Esophagus (tissue), 2 donors: Measurements from ENCODE around the gene CEBPB. TPM values are rescaled to one million over a fixed set of nuclear protein-coding genes. Genes with fewer than 3 reads are reported as not detected.
"Not testable (repeated sequence)": the region's sequence is repeated elsewhere in the genome, so short reads cannot be mapped to it uniquely, and the experiment has no call there.

Experiments
- H3K27ac ChIP-seq, 2 donors: one replicate each; pipeline ENCODE4 v1.5.1; 2013; ENCODE audit warnings: low read depth in 2 of 2, mild to moderate bottlenecking in 2 of 2, inconsistent platforms in 1 of 2, low read length in 1 of 2, moderate library complexity in 1 of 2
- H3K27me3 ChIP-seq, 2 donors: one replicate each; pipeline ENCODE4 v1.6.1; 2013; ENCODE audit warnings: low read length in 2 of 2, control low read depth in 1 of 2, mild to moderate bottlenecking in 1 of 2; ENCODE audit not compliant: insufficient read depth in 2 of 2, control insufficient read depth in 1 of 2
- H3K36me3 ChIP-seq, 2 donors: one replicate each; pipeline ENCODE4 v1.6.1; 2013; ENCODE audit warnings: low read length in 1 of 2; ENCODE audit not compliant: control insufficient read depth in 2 of 2, insufficient read depth in 2 of 2
- H3K4me1 ChIP-seq, 2 donors: one replicate each; pipeline ENCODE4 v1.6.1; 2013; ENCODE audit warnings: low read length in 1 of 2; ENCODE audit not compliant: control insufficient read depth in 2 of 2, insufficient read depth in 2 of 2
- H3K4me3 ChIP-seq, 2 donors: one replicate each; pipeline ENCODE4 v1.5.1; 2013; ENCODE audit warnings: low read length in 2 of 2, mild to moderate bottlenecking in 2 of 2, low read depth in 1 of 2, moderate library complexity in 1 of 2
- H3K9me3 ChIP-seq, 2 donors: one replicate each; pipeline ENCODE4 v1.6.1; 2013; ENCODE audit warnings: mild to moderate bottlenecking in 2 of 2, low read depth in 1 of 2, low read length in 1 of 2, moderate library complexity in 1 of 2; ENCODE audit not compliant: control insufficient read depth in 2 of 2, insufficient read depth in 1 of 2
- WGBS, 2 donors: extraction: QIAGEN DNeasy Blood & Tissue Kit; methylation state at CpG; one replicate each; pipeline ENCODE4 v1.1.7; 2013; 5-methylcytosine and 5-hydroxymethylcytosine counted together
- polyA plus RNA-seq, 2 donors: library from polyadenylated mRNA; stranded (reverse); fragments of 200-250 nt; gene quantifications; one replicate each; pipeline ENCODE4 v1.2.3, GENCODE V29; 2013
- donor health status: healthy with polysubstance abuse.
- donor health status: Bipolar disorder and iron deficiency.

CEBPB gene
- polyA plus RNA-seq, 2 donors, result 6.9 to 19.6 TPM

DNA sequence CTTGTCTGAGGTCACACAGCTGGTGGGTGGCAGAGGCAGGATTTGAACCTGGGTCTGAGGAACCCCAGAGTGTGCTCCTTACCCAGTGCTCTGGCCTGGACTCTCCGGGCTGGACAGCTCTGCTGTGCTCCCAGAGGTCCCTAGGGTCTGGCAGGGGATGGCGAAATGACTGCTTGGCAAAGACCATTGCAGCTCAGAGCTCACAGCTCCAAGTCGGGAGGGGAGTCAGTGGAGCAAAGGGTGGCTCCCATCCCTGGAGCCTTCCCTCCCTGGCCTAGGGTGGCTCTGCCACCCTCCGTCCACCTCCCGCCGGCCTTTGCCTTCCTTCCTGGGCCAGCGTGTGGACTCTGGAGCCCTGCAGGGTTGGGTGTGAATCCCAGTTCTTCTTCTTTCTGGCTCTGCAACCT lies 17.5 kb downstream of the CEBPB start:
- H3K27ac ChIP-seq, result no peak overlapping the region
- H3K9me3 ChIP-seq, result peaks cover 0 to 2% of the 10 kb centered on the region in 2 donors
- H3K36me3 ChIP-seq, result no peaks in the 10 kb centered on the region
- no peaks in the 10 kb centered on the region for H3K27me3 ChIP-seq
- no peaks in the 10 kb centered on the region for H3K4me1 ChIP-seq
- no peak overlapping the region for H3K4me3 ChIP-seq
- 83 to 87% methylated on average over 7 of the region's 7 CpGs for WGBS, 2 donors

DNA sequence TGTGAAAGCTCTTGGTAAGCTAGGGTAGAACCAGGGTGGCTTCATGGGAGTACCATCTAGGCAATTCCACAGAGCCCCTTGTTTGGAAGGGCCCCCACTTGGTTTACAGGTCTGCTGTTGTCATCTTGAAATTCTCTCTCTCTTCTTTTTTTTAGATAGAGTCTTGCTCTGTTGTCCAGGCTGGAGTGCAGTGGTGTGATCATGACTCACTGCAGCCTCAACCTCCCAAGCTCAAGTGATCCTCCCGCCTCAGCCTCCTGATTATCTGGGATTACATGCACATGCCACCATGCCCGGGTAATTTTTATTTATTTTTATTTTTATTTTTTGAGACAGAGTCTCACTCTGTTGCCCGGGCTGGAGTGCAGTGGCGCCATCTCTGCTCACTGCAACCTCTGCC lies 18.2 kb downstream of the CEBPB start:
- WGBS, 2 donors, result 89 to 94% methylated on average over 4 of the region's 4 CpGs
- not testable (repeated sequence) for H3K27ac ChIP-seq, H3K4me1 ChIP-seq, H3K9me3 ChIP-seq, H3K27me3 ChIP-seq, H3K4me3 ChIP-seq, H3K36me3 ChIP-seq

DNA sequence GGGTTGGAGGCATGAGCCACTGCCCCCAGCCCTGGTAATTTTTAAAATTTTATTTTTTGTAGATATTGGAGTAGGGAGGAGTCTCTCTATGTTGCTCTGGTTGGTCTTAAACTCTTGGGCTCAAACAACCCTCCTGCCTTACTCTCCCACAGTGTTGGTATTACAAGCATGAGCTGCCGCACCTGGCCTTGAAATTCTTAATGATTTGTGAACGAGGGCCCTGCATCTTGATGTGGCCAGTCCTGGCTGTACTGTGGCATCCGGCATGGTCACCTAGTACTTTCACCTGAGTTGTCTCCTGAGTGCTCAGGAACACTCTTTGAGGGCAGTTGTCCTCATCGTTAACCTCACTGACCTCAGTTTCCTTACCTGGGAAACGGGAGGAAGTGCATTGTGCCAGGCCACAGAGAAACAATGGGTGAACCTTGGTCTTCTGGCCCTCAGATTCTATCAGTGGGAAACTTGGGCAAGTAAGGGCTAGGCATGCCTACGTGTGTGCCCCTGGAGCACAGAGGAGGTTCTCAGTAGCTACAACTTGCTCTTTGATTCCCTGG lies 19.5 kb downstream of the CEBPB start:
- Histone ChIP-seq H3K4me3 (no peak overlapping the region), H3K27ac (no peak overlapping the region), H3K4me1 (peaks cover 0 to 2% of the 10 kb centered on the region in 2 donors), H3K9me3 (no peaks in the 10 kb centered on the region), H3K27me3 (no peaks in the 10 kb centered on the region), H3K36me3 (no peaks in the 10 kb centered on the region)
- 69 to 82% methylated on average over 6 of the region's 6 CpGs for WGBS, 2 donors

DNA sequence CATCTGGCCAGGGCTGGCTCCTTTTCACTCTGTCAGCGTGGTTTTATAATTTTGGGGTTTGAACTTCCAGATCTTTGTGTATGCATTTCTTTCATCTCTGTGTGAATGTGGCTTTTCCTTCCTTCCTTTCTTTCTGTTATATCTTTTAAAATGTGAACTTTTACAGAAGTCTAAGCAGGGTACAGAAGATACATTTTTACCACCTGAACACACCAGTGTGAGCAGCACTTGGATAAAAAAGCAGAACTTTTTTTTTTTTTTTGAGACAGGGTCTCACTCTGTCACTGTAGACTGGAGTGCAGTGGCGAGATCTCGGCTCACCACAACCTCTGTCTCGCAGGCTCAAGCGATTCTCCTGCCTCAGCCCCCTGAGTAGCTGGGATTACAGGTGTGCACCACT lies 20.5 kb downstream of the CEBPB start:
- WGBS, 2 donors, result 81 to 83% methylated on average over 5 of the region's 5 CpGs
- no peaks in the 10 kb centered on the region for H3K9me3 ChIP-seq
- H3K4me3 ChIP-seq, result no peak overlapping the region
- H3K27me3 ChIP-seq, result no peaks in the 10 kb centered on the region
- H3K27ac ChIP-seq, result no peak overlapping the region
- peaks cover 0 to 4% of the 10 kb centered on the region in 2 donors for H3K4me1 ChIP-seq
- no peaks in the 10 kb centered on the region for H3K36me3 ChIP-seq

DNA sequence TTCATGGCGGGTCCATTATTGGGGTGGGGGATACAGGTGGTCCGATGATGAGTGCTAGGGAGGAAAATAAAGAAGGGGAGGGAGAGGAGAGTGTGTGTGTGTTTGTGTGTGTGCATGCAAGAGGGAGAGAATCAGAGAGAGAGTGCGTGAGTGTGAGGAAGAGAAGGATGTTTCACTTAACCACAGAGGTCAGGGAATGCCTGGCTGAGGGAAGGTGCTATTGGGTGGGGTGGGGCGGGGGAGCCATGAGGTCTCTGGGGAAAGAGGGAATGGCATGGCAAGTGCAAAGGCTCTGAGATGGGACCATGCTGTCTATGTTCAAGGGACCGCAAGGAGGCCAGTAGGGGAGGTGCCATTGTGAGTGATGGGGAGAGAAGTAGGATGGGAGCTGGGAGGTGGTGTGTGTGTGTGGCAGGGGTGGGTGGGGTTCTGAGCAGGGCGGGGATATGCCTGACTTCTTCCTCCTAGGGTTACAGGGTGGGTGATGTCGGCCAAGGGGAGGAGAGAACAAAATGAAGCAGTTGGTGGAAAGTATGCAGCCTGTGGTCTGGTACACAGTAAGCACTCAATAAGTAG lies 23.0 kb downstream of the CEBPB start:
- H3K27ac ChIP-seq, result no peak overlapping the region
- no peak overlapping the region for H3K4me3 ChIP-seq
- H3K36me3 ChIP-seq, result no peaks in the 10 kb centered on the region
- no peaks in the 10 kb centered on the region for H3K27me3 ChIP-seq
- H3K9me3 ChIP-seq, result no peaks in the 10 kb centered on the region
- H3K4me1 ChIP-seq, result peaks cover 2 to 5% of the 10 kb centered on the region in 2 donors
- WGBS, 2 donors, result 75 to 80% methylated on average over 7 of the region's 7 CpGs

DNA sequence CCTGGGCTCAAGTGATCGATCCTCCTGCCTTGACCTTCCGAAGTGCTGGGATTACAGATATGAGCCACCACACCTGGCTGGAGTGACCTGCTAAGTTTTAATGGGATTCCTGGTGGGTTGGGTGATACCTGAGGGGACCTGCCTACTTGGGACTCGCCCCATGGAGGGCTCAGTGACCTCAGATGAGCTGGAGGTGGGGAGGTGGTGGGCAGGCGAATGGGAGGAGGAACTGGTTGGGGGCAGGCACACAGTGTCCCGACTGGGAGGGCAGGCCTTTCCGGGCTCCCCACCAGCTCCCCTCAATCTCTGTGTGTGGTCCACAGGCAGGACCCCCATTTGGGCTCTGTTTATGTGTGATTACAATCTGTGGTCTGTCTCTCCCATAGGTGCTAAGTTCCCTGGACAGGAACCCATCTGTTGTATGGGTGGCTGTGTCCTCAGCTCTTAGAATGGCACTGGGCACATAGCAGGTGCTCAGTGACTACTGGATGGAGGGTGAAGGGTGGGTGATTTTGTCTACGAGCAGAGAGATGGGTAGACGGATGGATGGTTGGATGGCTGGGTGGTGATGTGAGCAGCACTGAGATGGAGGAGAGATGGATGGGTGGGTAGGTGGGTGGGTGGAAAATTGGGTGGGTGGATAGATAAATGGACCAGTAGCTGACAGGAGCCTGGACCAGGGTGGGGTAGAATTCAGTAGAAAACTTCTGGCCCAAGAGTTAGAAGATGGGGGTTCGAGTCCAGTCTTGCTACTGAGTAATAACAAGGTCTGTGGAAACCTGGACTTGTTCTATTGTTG lies 23.8 kb downstream of the CEBPB start:
- peaks cover 2 to 5% of the 10 kb centered on the region in 2 donors for H3K4me1 ChIP-seq
- 86 to 90% methylated on average over 9 of the region's 9 CpGs for WGBS, 2 donors
- H3K9me3 ChIP-seq, result no peaks in the 10 kb centered on the region
- no peak overlapping the region for H3K27ac ChIP-seq
- H3K36me3 ChIP-seq, result no peaks in the 10 kb centered on the region
- H3K27me3 ChIP-seq, result no peaks in the 10 kb centered on the region
- no peak overlapping the region for H3K4me3 ChIP-seq

DNA sequence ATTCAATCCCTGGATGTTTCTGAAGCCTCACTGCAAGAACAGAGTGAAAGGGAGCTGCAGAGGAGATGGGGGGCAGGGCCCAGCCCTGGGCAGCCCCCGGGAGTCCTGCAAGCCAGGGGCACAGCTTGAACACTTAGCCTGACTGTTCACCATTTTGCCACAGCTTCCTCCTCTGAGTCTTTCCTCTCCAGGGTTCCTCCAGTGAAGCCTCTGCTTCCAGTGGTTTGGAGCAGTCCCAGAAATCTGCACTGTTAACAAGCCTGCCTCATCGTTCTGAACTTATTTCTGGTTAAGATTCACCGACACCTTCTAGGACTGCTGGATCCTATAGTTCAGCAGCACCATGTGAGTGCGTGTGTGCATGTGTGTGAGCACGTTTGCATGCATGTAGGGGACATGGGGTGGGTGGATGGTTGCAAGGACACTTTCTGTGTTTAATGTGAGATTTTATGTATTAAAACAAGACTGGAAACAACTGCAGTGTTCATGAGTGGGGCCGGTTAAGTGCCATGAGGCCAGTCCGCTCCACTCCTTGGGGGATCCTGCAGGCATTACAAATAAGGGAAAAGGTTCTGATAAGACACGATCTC lies 24.6 kb downstream of the CEBPB start:
- peak overlapping the region; percentile 24 to 70 for H3K27ac ChIP-seq
- no peaks in the 10 kb centered on the region for H3K36me3 ChIP-seq
- peaks cover 5 to 7% of the 10 kb centered on the region in 2 donors for H3K4me1 ChIP-seq
- H3K9me3 ChIP-seq, result no peaks in the 10 kb centered on the region
- no peak overlapping the region for H3K4me3 ChIP-seq
- 62 to 63% methylated on average over 8 of the region's 8 CpGs for WGBS, 2 donors
- no peaks in the 10 kb centered on the region for H3K27me3 ChIP-seq

DNA sequence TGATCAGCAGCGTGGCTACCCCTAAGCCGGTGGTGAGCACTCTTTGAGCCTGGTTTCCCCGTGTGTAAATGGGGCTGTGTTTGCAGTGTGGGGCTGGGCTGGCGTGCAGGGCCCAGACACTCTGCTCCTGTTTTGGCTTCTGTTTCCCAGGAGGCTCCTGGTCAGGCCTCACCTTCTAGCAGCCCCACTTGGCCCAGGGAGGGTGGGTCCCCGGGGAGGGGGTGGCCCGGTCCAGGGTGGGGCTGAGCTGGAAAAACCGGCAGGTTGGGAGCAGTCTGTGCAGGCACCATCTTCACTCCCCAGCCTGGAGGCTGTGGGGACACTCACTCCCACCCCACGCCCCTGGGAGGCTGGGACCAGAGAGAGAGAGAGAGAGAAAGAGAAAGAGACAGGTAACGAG lies 25.3 kb downstream of the CEBPB start:
- Histone ChIP-seq H3K4me3 (no peak overlapping the region), H3K4me1 (peaks cover 5 to 11% of the 10 kb centered on the region in 2 donors), H3K36me3 (no peaks in the 10 kb centered on the region), H3K27ac (peak overlapping the region; percentile 60 to 70), H3K9me3 (no peaks in the 10 kb centered on the region), H3K27me3 (no peaks in the 10 kb centered on the region)
- WGBS, 2 donors, result 48 to 60% methylated on average over 9 of the region's 9 CpGs

DNA sequence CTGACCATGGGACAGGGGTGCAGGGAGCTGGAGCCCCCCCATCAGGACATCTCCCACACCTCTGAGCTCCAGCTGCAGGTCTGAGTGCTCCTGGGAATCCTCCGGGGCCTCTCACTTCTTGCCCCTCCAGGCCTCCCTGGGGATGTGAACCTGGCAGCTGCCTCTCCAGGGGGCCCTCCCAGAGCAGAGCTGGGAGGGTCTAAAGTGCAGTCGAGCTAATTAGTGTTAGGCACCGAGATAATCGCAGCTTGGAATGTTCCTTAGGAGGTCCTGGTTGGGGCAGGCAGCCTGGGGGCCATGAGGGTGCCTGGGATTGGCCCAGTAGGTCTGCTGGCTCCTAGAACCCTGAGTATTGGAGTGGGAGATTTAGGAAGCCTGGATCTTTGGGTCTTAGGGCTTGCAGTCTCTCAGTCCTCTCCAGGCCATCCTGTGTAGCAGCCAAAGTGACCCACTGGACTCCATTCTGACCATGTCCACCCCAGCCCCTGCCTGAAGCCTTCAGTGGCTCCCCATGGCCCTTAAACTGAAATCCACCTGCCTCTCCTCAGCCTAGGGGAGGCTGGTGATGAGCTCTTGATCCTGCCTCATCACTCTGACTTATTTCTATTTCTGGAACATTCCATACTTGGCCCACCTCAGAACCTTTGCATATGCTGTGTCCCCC lies 26.0 kb downstream of the CEBPB start:
- no peak overlapping the region for H3K4me3 ChIP-seq
- H3K27me3 ChIP-seq, result no peaks in the 10 kb centered on the region
- H3K36me3 ChIP-seq, result no peaks in the 10 kb centered on the region
- H3K4me1 ChIP-seq, result peaks cover 5 to 11% of the 10 kb centered on the region in 2 donors
- no peaks in the 10 kb centered on the region for H3K9me3 ChIP-seq
- H3K27ac ChIP-seq, result peak overlapping the region; percentile 60 to 70
- WGBS, 2 donors, result 39 to 44% methylated on average over 4 of the region's 4 CpGs
